HUDEP-2 (cell line): ENCODE results near the gene EIF4A2.

ENCODE experiments used
- DNase-seq, 76 experiments: peaks; one replicate each; lab custom pipeline; 2025; ENCODE audit not compliant: unreplicated experiment in 76 of 76; lab: John Stamatoyannopoulos, UW

Gene EIF4A2

GRCh38 chr3:186783058-186783730 lies at the start of gene EIF4A2:
TSS of gene EIF4A2 (plus strand) at chr3:186783577. CDS start at chr3:186783611, 34 bp downstream.
- peak in 74 of 76 experiments; percentile 9 to 94 (median 74) for DNase-seq

GRCh38 chr3:186742618-186743380 lies 40.6 kb upstream of the EIF4A2 start:
- DNase-seq = no peak

- DNase-seq = no peak
Observed at GRCh38 chr3:186743666-186744065, 39.7 kb upstream of the EIF4A2 start.

- DNase-seq = no peak
Observed at GRCh38 chr3:186746008-186746407, 37.4 kb upstream of the EIF4A2 start.

GRCh38 chr3:186750316-186750715 lies 33.1 kb upstream of the EIF4A2 start:
- no peak for DNase-seq

- DNase-seq = no peak
Observed at GRCh38 chr3:186751480-186751879, 31.9 kb upstream of the EIF4A2 start.

- DNase-seq = no peak
Observed at GRCh38 chr3:186754006-186754405, 29.4 kb upstream of the EIF4A2 start.

- DNase-seq = no peak
Observed at GRCh38 chr3:186754871-186755270, 28.5 kb upstream of the EIF4A2 start.

- DNase-seq = no peak
Observed at GRCh38 chr3:186757214-186757613, 26.2 kb upstream of the EIF4A2 start.

- no peak for DNase-seq
Observed at GRCh38 chr3:186757686-186758220, 25.6 kb upstream of the EIF4A2 start.

- DNase-seq = no peak
Observed at GRCh38 chr3:186759231-186759930, 24.0 kb upstream of the EIF4A2 start.

- DNase-seq = no peak
Observed at GRCh38 chr3:186760141-186760833, 23.1 kb upstream of the EIF4A2 start.

GRCh38 chr3:186760897-186761447 lies 22.4 kb upstream of the EIF4A2 start:
- DNase-seq = no peak

- DNase-seq = no peak
Observed at GRCh38 chr3:186772281-186772694, 11.1 kb upstream of the EIF4A2 start.

GRCh38 chr3:186772701-186773417 lies 10.5 kb upstream of the EIF4A2 start:
- peak in 19 of 76 experiments; percentile 5 to 43 (median 14) for DNase-seq

GRCh38 chr3:186775999-186776398 lies 7.4 kb upstream of the EIF4A2 start:
- no peak for DNase-seq

- DNase-seq = no peak
Observed at GRCh38 chr3:186779204-186779603, 4.2 kb upstream of the EIF4A2 start.

- peak in 3 of 76 experiments; percentile 47 to 53 (median 48) for DNase-seq
Observed at GRCh38 chr3:186782542-186783057, 777 bp upstream of the EIF4A2 start.
